ENCODE results near the gene ZBTB49.

GRCh38 chr4:4248885-4249203, 41.2 kb upstream of the ZBTB49 start:
- TF ChIP-seq CTCF (IDR thresholded peaks at IDR 0.05; ENCODE audit: extremely low read depth in 1 of 2, insufficient read depth in 1 of 2, low read depth in 1 of 2, low read length in 2 of 2) (no peak), POLR2AphosphoS5 (IDR thresholded peaks at IDR 0.05; ENCODE audit: insufficient read depth, low read depth, low read length) (no peak), EZH2 (IDR thresholded peaks at IDR 0.05; ENCODE audit: borderline replicate concordance, low read depth, low read length, severe bottlenecking) (no peak), POLR2A (IDR thresholded peaks at IDR 0.05; ENCODE audit: low read depth, low read length) (no peak), JUN (IDR thresholded peaks at IDR 0.05; ENCODE audit: borderline replicate concordance, insufficient read depth, insufficient read length, low read depth) (no peak)

All from endothelial cell of umbilical vein (primary cell).